ENCODE measurements around the gene CNTN5. TPM values are rescaled to one million over a fixed set of nuclear protein-coding genes. Genes with fewer than 3 reads are reported as not detected.

The CNTN5 gene
- total RNA-seq, 1 experiment from 2014 or later: not detected

DNA sequence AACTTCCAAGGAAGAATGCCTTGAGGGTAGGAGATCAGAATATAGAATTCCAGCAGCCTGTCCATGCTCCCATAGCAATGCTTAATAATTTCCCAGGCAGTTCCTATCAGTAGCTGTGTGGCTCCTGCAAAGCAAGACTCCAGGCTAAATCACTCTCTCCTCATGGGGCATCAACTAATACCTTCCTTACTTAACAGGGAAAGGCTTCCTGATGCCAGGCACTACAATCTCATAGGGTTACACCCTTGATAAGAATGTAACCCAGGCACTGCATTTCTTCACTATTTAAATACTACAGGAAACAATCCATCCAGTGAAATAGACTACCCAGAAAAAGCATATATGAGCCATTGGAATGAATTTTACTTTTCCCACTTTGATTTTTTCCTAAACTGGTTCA, 1051.4 kb downstream of the CNTN5 start:
- no peak for DNase-seq (ENCODE audit: low read depth)

GRCh38 chr11:100080381-100080780, 1059.6 kb downstream of the CNTN5 start:
- no peak for DNase-seq (ENCODE audit: low read depth)

- no peak for DNase-seq (ENCODE audit: low read depth)
Measured at GRCh38 chr11:100080821-100081220, 1060.1 kb downstream of the CNTN5 start.

- DNase-seq (ENCODE audit: low read depth): no peak
Measured at GRCh38 chr11:100093698-100094097, 1072.9 kb downstream of the CNTN5 start.

- no peak for DNase-seq (ENCODE audit: low read depth)
Measured at GRCh38 chr11:100094121-100094865, 1073.5 kb downstream of the CNTN5 start.

DNA sequence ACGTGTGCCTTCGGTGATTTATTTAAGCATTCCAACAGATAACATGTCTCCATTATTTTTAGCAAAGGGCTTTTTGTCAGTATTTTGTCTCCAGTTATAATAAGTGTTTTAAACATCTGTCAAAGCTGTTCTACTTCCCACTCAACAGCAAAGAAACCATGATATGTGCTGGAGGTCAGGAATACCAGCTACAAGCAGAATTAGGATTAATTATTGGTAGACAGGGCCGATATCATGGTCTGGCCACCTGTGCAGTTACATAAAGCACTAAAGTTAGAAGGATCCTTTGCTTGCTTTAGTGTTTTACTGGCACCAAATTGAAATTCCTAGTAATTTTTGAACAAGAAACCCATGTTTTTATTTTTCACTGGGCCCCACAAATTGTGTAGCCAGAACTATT, 1075.1 kb downstream of the CNTN5 start:
- DNase-seq (ENCODE audit: low read depth): no peak

DNA sequence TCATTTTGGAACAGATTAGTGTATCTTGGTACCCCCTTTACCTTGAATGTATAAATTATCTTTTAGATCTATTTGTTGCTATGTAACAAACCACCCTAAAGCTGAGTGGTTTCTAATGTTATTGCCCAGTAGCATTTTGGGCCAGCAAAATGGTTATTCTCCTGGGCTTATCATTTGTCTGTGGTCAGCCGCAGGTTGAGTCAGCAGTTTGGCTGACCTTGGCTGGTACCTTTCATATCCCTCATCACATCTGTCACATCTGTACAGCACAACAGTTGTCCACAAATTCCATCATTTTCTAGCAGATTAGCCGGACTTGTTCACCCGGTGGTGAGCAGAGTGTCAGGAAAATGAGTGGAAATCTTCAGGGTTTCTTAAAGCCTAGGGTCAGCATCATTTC, 1077.8 kb downstream of the CNTN5 start:
- DNase-seq (ENCODE audit: low read depth): no peak

DNA sequence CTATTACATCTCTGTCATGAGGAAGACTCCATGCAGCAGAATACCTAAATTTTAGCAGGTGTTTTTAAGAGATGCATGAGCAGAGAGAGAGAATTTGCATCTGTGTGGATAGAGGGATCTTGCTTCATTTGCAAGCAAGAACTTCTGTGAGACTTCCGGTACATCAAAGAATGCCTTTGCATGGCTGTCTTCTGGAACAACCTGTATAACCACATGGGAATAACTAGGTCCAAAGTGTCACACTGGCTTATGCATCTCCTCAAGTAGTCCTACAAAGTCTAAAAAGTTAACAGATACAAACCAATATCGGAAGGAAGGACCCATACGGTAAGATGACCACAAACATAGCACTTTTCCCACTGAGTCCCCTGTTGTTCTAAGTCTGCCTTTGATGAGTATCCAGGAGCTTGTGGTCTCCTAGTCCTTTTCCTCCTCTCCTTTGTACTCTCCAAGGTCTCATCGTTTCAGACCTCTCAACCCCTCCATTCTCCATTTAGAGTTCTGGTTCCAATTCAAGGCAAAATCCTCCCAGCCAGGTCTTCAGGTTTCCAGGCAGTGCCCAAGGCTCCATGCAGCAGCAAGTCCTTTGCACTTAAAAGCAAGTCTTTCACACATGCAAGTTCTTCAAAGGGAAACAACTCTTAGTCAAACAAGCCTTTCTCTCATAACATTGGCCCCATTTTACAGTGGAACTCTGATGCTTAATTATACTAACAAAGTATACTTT, 1084.7 kb downstream of the CNTN5 start:
- DNase-seq (ENCODE audit: low read depth): no peak

- DNase-seq (ENCODE audit: low read depth): no peak
Measured at GRCh38 chr11:100105982-100106358, 1085.2 kb downstream of the CNTN5 start.

DNA sequence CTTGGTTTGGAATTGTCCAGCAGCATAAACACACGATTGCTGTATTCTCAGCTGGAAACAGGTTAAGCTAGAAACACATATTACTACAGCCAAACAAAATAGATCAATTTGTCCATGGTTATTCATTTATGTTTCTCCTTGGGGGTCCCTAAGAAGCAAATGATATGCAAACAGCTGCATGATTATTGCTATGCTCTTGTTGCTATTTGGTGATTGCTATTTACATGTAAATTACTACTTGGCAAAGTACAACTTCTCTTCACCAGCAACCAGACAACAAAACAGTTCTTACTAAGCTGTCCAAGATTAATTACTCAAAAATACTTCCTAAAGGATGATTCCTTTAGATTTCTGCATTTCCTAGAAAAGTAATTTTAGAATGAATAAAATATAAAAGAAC, 1098.4 kb downstream of the CNTN5 start:
- DNase-seq (ENCODE audit: low read depth): no peak

DNA sequence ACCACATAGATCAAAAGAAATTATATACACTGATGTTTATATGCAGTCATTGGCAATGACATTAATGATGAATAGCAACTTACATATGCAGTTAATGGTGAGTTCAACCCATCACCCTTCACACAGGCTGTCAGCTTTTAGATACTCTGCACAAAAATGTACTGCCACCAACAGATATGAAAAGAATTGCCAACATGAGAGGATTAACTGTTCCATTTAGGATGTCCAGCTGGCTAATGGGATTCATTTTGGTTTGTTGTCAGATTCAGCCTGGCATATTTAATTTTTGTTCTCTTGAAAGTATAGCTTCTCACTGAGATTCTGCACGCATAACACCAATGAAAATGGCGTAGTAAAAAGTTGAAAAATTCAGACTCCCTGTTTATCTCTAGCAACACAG, 1112.4 kb downstream of the CNTN5 start:
- DNase-seq (ENCODE audit: low read depth): no peak

DNA sequence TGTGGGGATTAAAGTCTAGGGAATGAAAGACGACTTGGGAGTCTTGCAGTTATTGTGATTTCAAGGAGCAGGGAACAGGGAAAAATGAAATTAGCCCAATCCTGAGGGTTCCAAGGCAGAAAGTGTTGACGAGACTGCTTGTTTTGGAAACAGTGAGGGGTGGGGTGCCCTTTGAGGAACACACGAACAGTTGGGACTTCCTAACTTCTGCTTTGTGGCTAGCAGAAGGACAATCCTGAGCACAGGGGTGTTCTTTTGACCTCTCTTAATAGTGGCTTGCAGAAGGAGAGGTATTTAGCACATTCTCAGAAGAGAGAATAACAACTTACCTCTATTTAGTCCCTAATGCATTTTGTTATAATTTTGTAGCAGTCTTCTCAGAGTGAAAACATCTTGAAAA, 1120.5 kb downstream of the CNTN5 start:
- no peak for DNase-seq (ENCODE audit: low read depth)

GRCh38 chr11:100151944-100152343, 1131.2 kb downstream of the CNTN5 start:
- DNase-seq (ENCODE audit: low read depth): no peak

- no peak for DNase-seq (ENCODE audit: low read depth)
Measured at GRCh38 chr11:100152766-100153165, 1132.0 kb downstream of the CNTN5 start.

DNA sequence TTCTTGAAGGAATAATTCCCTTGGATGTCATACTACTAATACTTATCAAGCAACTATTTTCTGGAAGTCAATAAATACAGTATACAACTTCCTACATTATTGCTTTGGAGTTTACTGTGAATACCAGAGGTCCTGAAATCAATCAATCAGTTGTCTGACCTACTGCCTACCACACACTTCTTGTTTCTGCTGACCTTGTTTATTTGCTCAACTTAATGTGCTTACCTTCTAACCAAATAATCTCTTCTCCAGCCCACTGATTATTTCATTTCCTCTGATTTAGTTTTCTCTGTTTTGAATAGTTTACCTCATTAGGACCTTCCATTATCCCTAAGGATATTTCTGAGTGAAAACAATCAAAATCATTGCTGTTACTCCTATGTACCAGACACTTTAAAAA, 1142.7 kb downstream of the CNTN5 start:
- no peak for DNase-seq (ENCODE audit: low read depth)

- no peak for DNase-seq (ENCODE audit: low read depth)
Measured at GRCh38 chr11:100174881-100175280, 1154.1 kb downstream of the CNTN5 start.

GRCh38 chr11:100176456-100176855, 1155.7 kb downstream of the CNTN5 start:
- DNase-seq (ENCODE audit: low read depth): no peak

DNA sequence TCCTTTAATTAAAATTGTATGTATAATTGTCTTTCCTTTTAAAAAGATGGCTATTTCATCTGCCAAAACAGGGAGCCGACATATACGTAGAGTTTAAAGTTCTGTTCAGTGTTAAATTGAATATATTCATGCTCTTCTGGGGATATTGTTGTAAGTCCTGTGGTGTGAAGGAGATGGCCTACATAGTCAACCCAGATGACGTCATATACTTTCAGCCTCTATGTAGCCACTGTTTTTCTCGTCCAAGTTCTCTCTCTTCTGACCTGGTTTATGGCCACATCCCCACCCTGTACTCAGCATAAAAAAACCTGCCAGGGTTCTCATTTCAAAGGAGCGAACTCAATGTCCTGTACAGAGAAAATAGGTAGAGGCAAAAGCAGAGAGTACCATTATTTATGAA, 1156.9 kb downstream of the CNTN5 start:
- no peak for DNase-seq (ENCODE audit: low read depth)

- DNase-seq (ENCODE audit: low read depth): no peak
Measured at GRCh38 chr11:100182350-100182749, 1161.6 kb downstream of the CNTN5 start.

DNA sequence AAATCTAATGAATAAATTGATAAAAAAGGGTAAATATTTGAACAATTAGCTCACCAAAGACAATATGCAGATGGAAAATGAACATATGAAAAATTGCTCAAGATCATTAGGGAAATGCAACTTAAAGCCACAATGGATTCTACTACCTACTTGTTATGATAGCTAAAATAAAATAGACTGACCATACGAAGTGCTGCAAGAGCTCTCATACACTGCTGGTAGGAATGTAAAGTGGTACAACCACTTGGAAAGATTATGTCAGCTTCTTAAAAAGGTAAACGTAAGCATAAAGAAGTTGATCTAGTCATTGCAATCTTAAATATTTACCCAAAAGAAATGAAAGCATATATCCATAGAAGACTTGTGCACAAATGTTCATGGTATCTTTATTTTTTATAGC, 1162.2 kb downstream of the CNTN5 start:
- DNase-seq (ENCODE audit: low read depth): no peak

DNA sequence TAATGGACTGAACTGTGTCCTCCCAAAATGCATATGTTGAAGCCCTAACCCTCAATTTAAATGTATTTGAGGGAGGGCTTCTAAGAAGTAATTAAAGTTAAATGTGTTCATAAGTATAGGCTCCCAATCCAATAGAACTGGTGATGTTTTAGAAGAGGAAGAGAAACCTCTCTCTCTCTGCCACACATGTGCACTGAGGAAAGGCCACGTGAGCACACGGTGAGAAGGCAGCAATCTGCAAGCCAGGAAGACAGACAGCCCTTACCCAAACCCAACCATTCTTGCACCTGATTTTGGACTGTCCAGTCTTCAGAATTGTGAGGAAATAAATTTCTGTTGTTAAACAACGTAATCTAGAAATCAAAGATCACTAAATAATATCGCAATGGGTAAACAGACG, 1164.8 kb downstream of the CNTN5 start:
- no peak for DNase-seq (ENCODE audit: low read depth)

- DNase-seq (ENCODE audit: low read depth): no peak
Measured at GRCh38 chr11:100188137-100188783, 1167.5 kb downstream of the CNTN5 start.

DNA sequence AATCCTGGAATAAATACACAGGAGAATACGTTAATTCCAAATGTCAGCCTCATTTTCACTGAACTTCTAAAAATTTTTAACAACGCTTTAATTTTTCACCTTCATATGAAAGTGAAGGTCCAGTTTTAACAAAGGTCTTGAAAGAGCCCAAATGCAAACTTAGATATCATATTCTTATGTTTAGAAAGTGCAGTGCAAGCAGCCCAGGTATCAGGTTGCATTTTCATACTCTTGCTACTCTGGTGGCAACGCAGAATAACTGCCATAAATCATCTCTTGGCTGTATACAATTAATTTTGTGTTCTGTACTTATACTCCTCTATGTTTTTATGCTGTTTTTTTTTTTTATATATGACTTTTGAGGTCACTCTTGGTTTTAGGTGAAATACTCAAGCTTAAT, 1169.6 kb downstream of the CNTN5 start:
- DNase-seq (ENCODE audit: low read depth): no peak
